ENCODE data around the gene DESI2.

GRCh38 chr1:244702620-244703019, 49.7 kb downstream of the DESI2 start:
- TF ChIP-seq EZH2 (IDR thresholded peaks at IDR 0.05): no peak
- TF ChIP-seq POLR2AphosphoS5 (IDR thresholded peaks at IDR 0.05; ENCODE audit: borderline replicate concordance, low read depth, low read length): no peak
